HUES48 (cell line): ENCODE data around the gene IL20RA.

Source experiments
- H3K27ac ChIP-seq: one replicate; pipeline ENCODE4 v1.7.0; 2013; ENCODE audit warnings: low read depth, low read length, inconsistent platforms
- H3K27me3 ChIP-seq: 2 replicates; pipeline ENCODE4 v1.6.1; 2013; ENCODE audit warnings: mild to moderate bottlenecking, low read length; ENCODE audit not compliant: control insufficient read depth, insufficient read depth
- H3K36me3 ChIP-seq: 2 replicates; pipeline ENCODE4 v1.6.1; 2013; ENCODE audit warnings: low read length; ENCODE audit not compliant: control insufficient read depth, insufficient read depth
- H3K4me1 ChIP-seq: 2 replicates; pipeline ENCODE4 v1.6.1; 2013; ENCODE audit warnings: mild to moderate bottlenecking, low read length; ENCODE audit not compliant: control insufficient read depth, insufficient read depth
- H3K4me3 ChIP-seq: 2 replicates; pipeline ENCODE4 v1.5.1; 2013; ENCODE audit warnings: mild to moderate bottlenecking, low read depth, low read length
- H3K9ac ChIP-seq: 2 replicates; pipeline ENCODE4 v1.6.1; 2013; ENCODE audit warnings: mild to moderate bottlenecking, low read depth, low read length, moderate library complexity
- H3K9me3 ChIP-seq: 2 replicates; pipeline ENCODE4 v1.6.1; 2013; ENCODE audit warnings: low read length; ENCODE audit not compliant: control insufficient read depth, insufficient read depth

The IL20RA gene

DNA sequence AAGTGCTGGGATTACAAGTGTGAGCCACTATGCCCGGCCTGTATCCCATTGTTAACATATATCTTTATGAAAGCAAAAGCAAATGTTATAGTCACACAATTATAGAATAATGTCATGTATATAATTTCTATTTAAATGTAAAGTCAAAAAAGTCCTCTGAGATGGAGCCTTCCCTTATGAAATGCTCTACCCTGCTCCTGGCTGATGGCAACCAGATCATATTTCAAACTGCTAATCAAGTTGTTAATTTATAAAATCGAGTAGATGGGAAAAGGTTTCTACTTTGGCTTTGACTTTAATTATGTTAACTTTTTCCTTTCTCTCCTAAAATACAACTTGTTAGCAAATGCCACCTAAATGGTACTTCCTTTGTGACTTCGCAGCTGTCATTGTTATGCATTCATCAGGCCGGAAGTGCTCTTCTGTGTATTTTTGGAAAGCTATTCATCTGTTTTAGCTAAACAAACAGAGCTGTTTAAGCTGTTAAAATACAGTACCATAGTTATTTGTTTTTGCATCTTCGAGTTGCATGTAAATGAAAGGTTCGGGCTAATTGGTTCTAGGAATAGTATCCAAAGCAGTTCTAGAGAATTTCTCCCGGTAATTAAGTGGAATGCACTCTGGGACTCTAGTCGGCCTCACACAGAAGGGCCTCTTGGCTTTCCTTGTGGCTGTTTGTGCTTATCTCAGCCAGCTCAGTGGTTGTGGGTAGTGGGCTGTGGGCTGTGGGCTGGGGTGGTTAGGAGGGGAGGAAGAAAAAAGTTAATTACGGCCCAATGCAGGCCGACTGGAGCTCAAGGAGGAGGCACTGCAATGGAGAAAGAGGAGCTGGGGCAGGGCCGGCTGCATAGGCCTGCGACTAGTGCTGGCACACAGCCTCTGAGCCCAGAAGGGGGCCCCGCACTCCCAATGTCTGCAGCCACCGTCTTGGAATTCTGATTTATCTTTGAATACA is 87.9 kb downstream of the IL20RA start:
- Histone ChIP-seq H3K9me3 (no peaks in the 10 kb centered on the region), H3K36me3 (no peaks in the 10 kb centered on the region), H3K27ac (peak overlapping the region; percentile 97), H3K9ac (peak overlapping the region; percentile 32; the same call in 1 of the 2 replicates), H3K27me3 (peaks cover 5% of the 10 kb centered on the region; the same call in 1 of the 2 replicates), H3K4me3 (no peak overlapping the region), H3K4me1 (peaks cover 51% of the 10 kb centered on the region)

DNA sequence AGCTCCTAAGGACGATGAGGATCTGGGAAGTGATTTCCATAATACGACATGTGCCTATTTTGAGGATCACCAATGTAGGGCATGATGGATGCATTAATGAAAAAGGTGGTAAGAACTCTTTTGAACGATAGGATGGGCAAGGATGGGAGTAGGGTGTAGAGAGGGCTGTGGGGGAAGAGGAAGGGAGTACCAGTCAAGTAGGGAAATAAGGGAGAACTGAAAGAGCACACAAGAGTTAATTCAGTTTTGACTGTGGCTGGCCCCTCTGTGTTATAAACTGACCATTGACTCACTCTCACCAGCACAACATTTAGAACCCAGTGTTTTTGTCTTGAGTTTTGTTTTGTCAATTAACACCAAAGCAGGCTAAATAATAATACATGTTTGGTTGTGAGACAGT is 89.6 kb downstream of the IL20RA start:
- H3K9ac ChIP-seq = no peak overlapping the region
- no peak overlapping the region for H3K4me3 ChIP-seq

DNA sequence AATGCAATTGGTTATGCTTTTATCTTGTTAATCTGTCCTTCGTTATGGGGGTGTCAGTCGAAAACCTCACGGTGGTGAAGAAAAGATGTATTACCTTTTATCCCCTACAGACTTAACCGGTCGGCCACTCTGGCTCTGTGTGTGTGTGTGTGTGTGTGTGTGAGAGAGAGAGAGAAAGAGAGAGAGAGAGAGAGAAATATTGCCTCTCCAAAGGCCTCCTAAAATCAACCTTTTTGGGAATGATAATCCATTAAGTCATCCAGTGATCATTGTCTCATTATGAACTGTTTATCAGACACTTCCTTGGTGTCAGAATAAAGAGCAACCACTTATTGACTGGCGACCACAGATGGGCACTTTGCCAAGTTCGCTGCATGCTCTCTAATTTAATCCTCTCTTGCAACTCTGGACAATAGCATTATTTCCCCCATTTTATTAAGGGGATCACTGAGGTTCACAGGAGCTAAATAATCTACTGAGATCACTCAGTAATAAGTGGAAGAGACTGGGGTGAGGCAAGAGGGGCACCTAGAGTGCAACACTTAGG is 92.0 kb downstream of the IL20RA start:
- Histone ChIP-seq H3K27ac (no peak overlapping the region), H3K4me3 (no peak overlapping the region), H3K4me1 (peaks cover 27% of the 10 kb centered on the region), H3K36me3 (no peaks in the 10 kb centered on the region), H3K9me3 (no peaks in the 10 kb centered on the region), H3K27me3 (no peaks in the 10 kb centered on the region), H3K9ac (no peak overlapping the region)

More for the DNA sequence above, 89.6 kb downstream of the IL20RA start:
- H3K36me3 ChIP-seq = no peaks in the 10 kb centered on the region
- peaks cover 5% of the 10 kb centered on the region; the same call in 1 of the 2 replicates for H3K27me3 ChIP-seq
- peaks cover 47% of the 10 kb centered on the region for H3K4me1 ChIP-seq
- H3K9me3 ChIP-seq = no peaks in the 10 kb centered on the region
- H3K27ac ChIP-seq = no peak overlapping the region

DNA sequence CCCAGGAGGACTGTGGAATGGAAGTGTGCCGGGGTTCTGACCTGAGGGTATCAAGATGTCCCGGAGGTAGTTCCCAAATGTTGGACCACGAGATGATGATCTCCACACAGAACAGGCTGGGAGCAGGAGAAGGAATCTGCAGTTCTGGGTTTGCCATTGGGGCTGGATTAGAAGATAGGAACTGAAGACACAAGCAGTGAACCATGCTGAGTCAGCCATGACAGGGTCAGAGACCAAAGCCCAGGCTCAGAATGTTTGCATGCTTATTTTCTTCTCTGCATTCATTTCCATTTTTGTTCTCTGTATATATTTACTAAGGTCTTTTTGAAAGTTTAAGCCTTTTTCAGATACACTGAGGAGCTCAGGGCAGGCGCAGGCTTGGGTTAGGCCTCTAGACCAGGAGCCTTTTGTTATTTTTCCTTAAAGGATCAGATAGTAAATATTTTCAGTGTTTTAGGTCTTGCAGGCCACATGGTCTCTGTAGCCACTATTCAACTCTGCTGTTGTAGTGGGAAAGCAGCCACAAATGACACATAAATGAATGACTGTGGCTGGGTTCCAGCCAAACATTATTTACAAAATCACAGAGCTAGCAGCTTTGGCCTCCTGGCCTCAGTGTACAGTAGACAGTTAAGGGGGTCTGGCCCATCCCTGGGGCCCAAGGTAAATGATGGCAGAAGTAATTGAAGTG is 94.2 kb downstream of the IL20RA start:
- no peak overlapping the region for H3K27ac ChIP-seq
- H3K4me3 ChIP-seq = no peak overlapping the region
- no peaks in the 10 kb centered on the region for H3K27me3 ChIP-seq
- H3K4me1 ChIP-seq = peaks cover 21% of the 10 kb centered on the region
- H3K9ac ChIP-seq = no peak overlapping the region
- H3K36me3 ChIP-seq = no peaks in the 10 kb centered on the region
- H3K9me3 ChIP-seq = no peaks in the 10 kb centered on the region
